Activated naive CD4-positive, alpha-beta T cell treated with anti-CD3 and anti-CD28 coated beads, Interleukin-2, amount 50 U/mL, for 24 hours (primary cell): ENCODE measurements around the gene BAX.
"Not testable (repeated sequence)": the region's sequence is repeated elsewhere in the genome, so short reads cannot be mapped to it uniquely, and the experiment has no call there.

Experiments
- H3K27ac Mint-ChIP-seq: one replicate; pipeline ENCODE4 v1.8.0; 2021; ENCODE audit warnings: mild to moderate bottlenecking, mixed read lengths
- H3K27me3 Mint-ChIP-seq: one replicate; pipeline ENCODE4 v1.8.0; 2021; ENCODE audit warnings: mixed read lengths
- H3K36me3 Mint-ChIP-seq: one replicate; pipeline ENCODE4 v1.8.0; 2021; ENCODE audit warnings: mixed read lengths
- H3K4me1 Mint-ChIP-seq: one replicate; pipeline ENCODE4 v1.8.0; 2021; ENCODE audit warnings: mixed read lengths
- H3K4me3 Mint-ChIP-seq: one replicate; pipeline ENCODE4 v1.8.0; 2021; ENCODE audit warnings: mild to moderate bottlenecking, mixed read lengths
- H3K9me3 Mint-ChIP-seq: one replicate; pipeline ENCODE4 v1.8.0; 2021; ENCODE audit warnings: mixed read lengths

BAX gene

DNA sequence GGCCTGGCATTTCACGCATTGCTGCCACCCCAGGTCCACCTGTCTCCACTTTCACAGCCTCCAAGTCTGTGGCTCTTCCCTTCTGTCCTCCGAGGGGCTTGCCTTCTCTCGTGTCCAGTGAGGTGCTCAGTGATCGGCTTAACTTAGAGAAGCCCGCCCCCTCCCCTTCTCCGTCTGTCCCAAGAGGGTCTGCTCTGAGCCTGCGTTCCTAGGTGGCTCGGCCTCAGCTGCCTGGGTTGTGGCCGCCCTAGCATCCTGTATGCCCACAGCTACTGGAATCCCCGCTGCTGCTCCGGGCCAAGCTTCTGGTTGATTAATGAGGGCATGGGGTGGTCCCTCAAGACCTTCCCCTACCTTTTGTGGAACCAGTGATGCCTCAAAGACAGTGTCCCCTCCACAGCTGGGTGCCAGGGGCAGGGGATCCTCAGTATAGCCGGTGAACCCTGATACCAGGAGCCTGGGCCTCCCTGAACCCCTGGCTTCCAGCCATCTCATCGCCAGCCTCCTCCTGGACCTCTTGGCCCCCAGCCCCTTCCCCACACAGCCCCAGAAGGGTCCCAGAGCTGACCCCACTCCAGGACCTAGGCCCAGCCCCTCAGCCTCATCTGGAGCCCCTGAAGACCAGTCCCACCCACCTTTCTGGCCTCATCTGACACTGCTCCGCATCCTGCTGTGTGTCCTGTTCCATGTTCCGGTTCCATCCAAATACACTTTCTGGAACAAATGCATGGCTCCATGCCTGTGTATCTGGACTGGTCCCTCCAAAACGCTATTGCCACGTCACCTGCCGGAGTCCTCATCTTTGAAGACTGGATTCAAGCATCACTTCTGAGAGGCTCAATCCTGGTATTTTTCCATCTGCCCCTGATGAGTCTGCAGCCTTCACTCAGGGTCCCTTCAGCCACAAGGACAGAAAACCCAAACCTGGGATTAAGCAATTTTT lies 31.9 kb upstream of the BAX start:
- Mint-ChIP-seq H3K27me3 (no peaks in the 10 kb centered on the region), H3K27ac (no peak overlapping the region), H3K36me3 (peaks cover 4% of the 10 kb centered on the region), H3K4me1 (peaks cover 9% of the 10 kb centered on the region), H3K9me3 (no peaks in the 10 kb centered on the region), H3K4me3 (no peak overlapping the region)

DNA sequence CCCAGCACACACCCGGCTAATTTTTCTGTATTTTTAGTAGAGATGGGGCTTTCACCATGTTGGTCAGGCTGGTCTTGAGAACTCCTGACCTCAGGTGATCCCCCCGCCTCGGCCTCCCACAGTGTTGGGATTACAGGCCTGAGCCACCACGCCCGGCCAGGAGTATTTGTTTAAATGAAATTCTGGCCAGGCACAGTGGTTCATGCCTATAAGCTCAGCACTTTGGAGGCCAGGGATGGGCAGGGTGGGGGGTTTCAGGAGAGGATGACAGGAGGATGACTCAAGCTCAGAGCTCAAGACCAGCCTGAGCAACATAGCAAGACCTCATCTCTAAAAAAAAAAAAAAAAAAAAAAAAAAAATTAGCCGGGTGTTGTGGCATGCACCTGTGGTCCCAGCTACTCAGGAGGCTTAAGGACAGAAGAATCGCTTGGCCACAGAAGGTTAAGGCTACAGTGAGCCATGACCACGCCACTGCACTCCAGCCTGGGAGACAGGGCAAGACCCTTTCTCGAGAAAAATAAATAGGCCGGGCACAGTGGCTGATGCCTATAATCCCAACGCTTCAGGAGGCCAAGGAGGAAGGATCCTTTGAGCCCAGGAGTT lies 29.3 kb upstream of the BAX start:
- Mint-ChIP-seq H3K27me3 (no peaks in the 10 kb centered on the region), H3K4me3 (no peak overlapping the region), H3K4me1 (peaks cover 9% of the 10 kb centered on the region), H3K36me3 (peaks cover 2% of the 10 kb centered on the region), H3K27ac (no peak overlapping the region), H3K9me3 (no peaks in the 10 kb centered on the region)

DNA sequence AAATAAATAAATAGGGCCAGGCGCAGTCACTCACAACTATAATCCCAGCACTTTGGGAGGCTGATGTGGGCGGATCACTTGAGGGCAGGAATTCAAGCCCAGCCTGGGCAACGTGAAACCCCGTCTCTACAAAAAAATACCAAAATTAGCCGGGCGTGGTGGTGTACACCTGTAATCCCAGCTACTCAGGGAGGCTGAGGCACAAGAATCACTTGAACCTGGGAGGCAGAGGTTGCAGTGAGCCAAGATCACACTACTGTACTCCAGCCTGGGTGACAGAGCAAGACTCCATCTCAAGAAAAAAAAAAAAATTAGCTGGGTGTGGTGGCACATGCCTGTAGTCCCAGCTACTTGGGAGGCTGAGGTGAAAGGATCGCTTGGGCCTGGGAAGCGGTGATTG lies 28.8 kb upstream of the BAX start:
- not testable (repeated sequence) for H3K27me3 Mint-ChIP-seq, H3K27ac Mint-ChIP-seq, H3K4me1 Mint-ChIP-seq

DNA sequence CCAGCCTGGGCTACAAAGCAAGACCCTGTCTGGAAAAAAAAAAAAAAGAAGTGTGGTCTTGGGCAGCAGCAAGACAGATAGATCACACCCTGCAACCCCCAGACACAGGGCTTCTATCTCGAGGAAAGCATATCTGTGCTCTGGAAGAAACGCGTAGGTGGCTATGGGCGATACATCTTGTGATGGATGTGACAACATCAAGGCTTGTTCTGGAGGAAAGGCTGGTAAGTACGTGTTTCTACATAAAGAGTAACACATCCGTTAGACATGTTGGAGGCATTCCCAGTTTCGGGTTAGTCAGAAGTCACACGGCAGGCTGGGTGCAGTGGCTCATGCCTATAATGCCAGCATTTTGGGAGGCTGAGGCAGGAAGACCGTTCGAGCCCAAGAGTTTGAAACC lies 27.8 kb upstream of the BAX start:
- Mint-ChIP-seq H3K27me3 (no peaks in the 10 kb centered on the region), H3K36me3 (peaks cover 2% of the 10 kb centered on the region), H3K4me3 (peak overlapping the region; percentile 52), H3K4me1 (peaks cover 9% of the 10 kb centered on the region), H3K27ac (no peak overlapping the region), H3K9me3 (no peaks in the 10 kb centered on the region)

More for the DNA sequence above, 28.8 kb upstream of the BAX start:
- H3K9me3 Mint-ChIP-seq, H3K4me3 Mint-ChIP-seq, H3K36me3 Mint-ChIP-seq: not testable (repeated sequence)

DNA sequence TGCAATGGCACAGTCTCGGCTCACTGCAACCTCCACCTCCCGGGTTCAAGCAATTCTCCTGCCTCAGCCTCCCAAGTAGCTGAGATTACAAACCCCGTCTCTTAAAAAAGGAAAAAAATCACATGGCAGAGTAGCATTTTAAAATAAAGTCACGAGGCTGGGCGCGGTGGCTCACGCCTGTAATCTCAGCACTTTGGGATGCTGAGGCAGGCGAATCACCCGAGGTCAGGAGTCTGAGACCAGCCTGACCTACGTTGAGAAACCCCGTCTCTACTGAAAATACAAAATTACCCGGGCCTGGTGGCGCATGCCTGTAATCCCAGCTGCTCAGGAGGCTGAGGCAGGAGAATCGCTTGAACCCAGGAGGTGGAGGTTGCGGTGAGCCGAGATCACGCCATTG lies 27.0 kb upstream of the BAX start:
- not testable (repeated sequence) for H3K9me3 Mint-ChIP-seq, H3K4me1 Mint-ChIP-seq, H3K27ac Mint-ChIP-seq, H3K36me3 Mint-ChIP-seq, H3K4me3 Mint-ChIP-seq, H3K27me3 Mint-ChIP-seq

DNA sequence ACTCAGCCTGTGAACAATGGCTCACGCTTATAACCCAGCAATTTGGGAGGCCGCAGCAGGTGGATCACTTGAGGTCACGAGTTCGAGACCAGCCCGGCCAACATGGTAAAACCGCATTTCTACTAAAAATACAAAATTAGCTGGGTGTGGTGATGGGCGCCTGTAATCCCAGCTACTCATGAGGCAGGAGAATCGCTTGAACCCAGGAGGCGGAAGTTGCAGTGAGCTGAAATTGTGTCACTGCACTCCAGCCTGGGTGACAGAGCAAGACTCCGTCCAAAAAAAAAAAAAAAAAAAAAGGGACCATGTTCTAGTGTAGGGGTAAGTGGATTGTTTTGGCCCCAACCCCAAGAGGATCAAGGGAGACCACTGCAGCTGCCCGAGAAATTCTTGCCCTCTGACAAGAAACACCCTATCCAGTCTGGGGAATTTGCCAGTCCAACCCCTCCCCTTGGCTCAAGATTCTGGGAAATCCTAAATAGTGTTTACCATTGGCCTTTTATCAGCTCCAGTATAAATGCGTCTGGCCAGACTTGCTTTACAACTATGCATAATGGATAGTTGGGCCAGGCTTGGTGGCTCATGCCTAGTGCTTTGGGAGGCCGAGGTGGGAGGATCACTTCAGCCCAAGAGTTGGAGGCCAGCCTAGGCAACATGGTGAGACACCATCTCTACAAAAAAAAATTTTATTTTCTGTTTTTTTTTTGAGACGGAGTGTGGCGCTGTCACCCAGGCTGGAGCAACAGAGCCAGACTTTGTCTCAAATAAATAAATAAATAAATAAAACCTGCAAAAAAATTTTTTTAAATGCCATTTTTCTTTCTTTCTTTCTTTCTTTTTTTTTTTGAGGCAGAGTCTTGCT lies 26.3 kb upstream of the BAX start:
- Mint-ChIP-seq H3K27me3 (no peaks in the 10 kb centered on the region), H3K9me3 (no peaks in the 10 kb centered on the region), H3K4me3 (no peak overlapping the region)

DNA sequence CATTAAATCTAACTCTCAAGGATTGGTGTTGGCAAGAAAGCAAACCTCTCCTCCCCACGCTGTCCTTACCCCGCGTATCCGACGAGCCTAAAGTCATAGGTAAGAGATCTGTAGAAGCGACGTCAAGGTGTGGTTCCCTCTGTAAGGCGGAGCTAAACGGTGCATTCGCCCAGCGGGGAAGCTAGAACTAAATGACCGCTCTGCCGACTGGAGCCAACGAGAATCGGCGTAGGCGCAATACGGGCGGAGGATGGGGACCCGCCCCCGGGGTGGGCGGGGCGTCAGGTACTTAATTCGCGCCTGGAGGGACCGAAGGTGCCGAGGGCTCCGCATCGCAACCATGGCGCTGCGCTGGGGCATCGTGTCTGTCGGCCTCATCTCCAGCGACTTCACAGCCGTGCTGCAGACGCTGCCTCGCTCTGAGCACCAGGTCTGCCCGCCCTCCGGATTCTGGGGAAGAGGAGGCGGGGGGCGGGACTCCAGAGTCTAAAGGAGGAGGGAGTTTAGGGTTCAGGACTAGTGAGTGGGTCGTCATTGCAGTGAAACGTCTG lies 21.2 kb upstream of the BAX start, which contains the start of gene DHDH:
Gene DHDH (plus strand): TSS at position 318 of the 551 bp plus-strand sequence. CDS start 23 bp downstream, at position 341.
- H3K9me3 Mint-ChIP-seq: no peaks in the 10 kb centered on the region
- no peaks in the 10 kb centered on the region for H3K27me3 Mint-ChIP-seq
- H3K27ac Mint-ChIP-seq: no peak within 1 kb of the TSS
- peak within 1 kb of the TSS; percentile 89 for H3K4me3 Mint-ChIP-seq
- H3K36me3 Mint-ChIP-seq: peaks cover 3% of the 10 kb centered on the region
- peaks cover 15% of the 10 kb centered on the region for H3K4me1 Mint-ChIP-seq

More for the DNA sequence above, 26.3 kb upstream of the BAX start:
- Mint-ChIP-seq H3K4me1 (peaks cover 14% of the 10 kb centered on the region), H3K36me3 (no peaks in the 10 kb centered on the region), H3K27ac (no peak overlapping the region)

DNA sequence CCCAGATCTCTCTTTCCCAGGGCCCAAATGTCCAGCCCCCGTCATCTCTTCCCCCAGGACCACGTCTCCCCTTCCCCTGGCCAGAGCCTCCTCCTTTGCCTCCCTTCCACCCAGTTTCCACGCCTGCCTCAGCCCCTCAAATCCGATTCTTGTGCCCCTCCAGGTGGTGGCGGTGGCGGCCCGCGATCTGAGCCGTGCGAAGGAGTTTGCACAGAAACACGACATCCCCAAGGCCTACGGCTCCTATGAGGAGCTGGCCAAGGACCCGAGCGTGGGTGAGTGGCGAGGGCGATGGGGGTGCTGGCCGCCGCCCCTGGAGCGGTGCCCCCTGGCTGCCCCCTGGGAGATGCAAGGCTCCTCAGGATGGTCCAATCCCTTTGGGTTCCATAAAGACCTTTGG lies 19.8 kb upstream of the BAX start:
- Mint-ChIP-seq H3K9me3 (no peaks in the 10 kb centered on the region), H3K4me1 (peaks cover 15% of the 10 kb centered on the region), H3K4me3 (no peak overlapping the region), H3K27ac (peak overlapping the region; percentile 77), H3K27me3 (no peaks in the 10 kb centered on the region), H3K36me3 (peaks cover 10% of the 10 kb centered on the region)

DNA sequence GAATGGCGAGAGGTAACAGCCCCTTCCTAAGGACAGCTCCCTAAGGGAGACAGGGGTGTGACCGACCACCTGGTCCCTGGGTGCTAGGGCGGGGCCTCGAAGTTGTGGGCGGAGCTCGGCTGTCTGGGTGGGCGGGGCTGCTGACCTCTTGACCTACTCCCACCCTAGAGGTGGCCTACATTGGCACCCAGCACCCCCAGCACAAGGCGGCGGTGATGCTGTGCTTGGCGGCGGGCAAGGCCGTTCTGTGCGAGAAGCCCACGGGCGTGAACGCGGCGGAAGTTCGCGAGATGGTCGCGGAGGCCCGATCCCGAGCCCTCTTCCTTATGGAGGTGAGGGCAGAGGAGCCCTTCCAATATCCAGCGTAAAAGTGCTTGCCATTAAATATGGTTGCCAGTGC lies 18.8 kb upstream of the BAX start:
- Mint-ChIP-seq H3K36me3 (peaks cover 13% of the 10 kb centered on the region), H3K27me3 (no peaks in the 10 kb centered on the region), H3K4me3 (no peak overlapping the region), H3K4me1 (peaks cover 15% of the 10 kb centered on the region), H3K27ac (no peak overlapping the region), H3K9me3 (no peaks in the 10 kb centered on the region)

DNA sequence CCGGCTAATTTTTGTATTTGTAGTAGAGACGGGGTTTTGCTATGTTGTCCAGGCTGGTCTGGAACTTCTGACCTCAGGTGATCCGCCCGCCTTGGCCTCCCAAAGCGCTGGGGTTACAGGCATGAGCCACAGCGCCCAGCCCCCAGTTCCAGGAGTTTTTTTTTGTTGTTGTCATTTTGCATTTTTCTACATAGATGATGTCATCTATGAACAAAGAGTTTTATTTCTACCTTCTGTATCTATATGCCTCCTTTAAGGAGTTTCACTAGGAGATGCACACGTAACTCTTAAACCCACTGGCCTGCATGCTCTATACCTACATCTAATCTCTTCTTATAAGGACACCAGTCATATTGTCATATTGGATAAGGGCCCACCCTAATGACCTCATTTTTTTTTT lies 16.4 kb upstream of the BAX start:
- no peak overlapping the region for H3K27ac Mint-ChIP-seq
- no peaks in the 10 kb centered on the region for H3K9me3 Mint-ChIP-seq
- peaks cover 12% of the 10 kb centered on the region for H3K4me1 Mint-ChIP-seq
- peaks cover 13% of the 10 kb centered on the region for H3K36me3 Mint-ChIP-seq
- no peak overlapping the region for H3K4me3 Mint-ChIP-seq
- H3K27me3 Mint-ChIP-seq: no peaks in the 10 kb centered on the region

DNA sequence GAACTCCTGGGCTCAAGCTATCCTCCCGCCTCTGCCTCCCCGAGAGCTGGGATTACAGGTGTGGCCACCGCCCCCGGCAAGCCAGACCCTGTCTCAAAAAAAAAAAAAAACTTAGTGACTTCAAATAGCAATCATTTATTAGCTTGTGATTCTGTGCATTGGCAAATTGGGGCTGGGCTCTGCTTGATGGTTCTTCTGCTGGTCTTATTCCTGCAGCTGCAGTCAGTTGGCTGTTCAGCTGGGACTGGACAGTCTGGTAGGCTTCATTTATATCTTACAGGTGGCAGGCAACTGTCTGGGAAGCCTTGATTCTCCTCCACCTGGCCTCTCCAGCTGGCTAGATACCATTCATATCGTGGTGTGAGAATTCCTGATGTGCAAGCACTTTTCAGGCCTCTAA lies 13.8 kb upstream of the BAX start:
- Mint-ChIP-seq H3K4me1 (no peaks in the 10 kb centered on the region), H3K9me3 (no peaks in the 10 kb centered on the region), H3K4me3 (no peak overlapping the region), H3K27ac (no peak overlapping the region), H3K27me3 (no peaks in the 10 kb centered on the region), H3K36me3 (peaks cover 13% of the 10 kb centered on the region)

DNA sequence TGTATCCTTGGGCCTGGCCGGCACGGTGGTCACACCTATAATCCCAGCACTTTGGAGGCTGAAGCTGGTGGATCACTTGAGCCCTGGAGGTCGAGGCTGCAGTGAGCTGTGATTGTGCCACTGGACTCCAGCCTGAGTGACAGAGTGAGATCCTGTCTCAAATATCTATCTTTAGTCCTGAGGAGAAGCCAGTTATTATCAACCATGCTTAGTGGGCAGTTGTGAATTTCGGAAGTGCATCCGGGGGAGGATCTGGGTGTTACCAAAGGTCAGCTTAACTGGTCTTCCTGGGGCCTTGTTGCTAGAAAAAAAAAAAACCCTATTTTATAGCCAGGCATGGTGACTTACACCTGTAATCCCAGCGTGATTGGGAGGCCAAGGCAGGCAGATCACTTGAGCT lies 11.6 kb upstream of the BAX start:
- H3K27ac Mint-ChIP-seq: no peak overlapping the region
- no peaks in the 10 kb centered on the region for H3K27me3 Mint-ChIP-seq
- no peaks in the 10 kb centered on the region for H3K9me3 Mint-ChIP-seq
- no peak overlapping the region for H3K4me3 Mint-ChIP-seq
- H3K36me3 Mint-ChIP-seq: peaks cover 12% of the 10 kb centered on the region
- no peaks in the 10 kb centered on the region for H3K4me1 Mint-ChIP-seq

DNA sequence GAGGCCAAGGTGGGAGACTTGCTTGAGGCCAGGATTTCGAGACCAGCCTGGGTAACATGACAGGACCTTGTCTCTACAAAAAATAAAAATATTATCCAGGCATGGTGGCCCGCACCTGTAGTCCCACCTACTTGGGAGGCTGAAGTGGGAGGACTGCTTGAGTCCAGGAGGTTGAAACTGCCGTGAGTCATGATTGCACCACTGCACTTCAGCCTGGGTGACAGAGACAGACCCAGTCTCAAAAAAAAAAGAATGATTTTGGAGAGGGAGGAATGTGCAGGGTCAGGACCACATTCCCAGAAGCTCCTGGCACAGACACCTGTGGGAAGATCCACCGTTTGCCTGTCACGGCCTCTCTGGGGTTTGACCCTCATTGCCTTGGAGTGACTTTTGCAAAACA lies 9.3 kb upstream of the BAX start:
- Mint-ChIP-seq H3K4me3 (no peak overlapping the region), H3K27ac (no peak overlapping the region), H3K4me1 (no peaks in the 10 kb centered on the region)

DNA sequence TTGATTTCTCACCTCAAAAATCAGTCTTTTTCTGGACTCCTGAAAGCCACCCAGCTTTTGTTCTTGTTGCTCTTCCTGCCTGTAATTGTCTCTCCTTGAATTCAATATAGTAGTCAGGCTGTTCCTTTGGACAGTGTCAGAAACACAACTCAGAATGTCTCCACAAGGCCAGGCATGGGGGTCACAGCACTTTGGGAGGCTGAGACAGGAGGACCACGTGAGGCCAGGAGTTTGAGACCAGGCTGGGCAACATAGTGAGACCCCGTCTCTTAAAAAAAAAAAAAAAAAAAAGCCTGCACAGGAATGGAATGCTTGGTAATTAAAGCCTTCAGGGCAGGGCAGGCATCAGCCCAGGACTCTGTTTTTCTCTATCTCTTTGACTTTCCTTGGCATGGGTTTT lies 8.9 kb upstream of the BAX start:
- no peaks in the 10 kb centered on the region for H3K9me3 Mint-ChIP-seq
- no peaks in the 10 kb centered on the region for H3K27me3 Mint-ChIP-seq
- no peaks in the 10 kb centered on the region for H3K4me1 Mint-ChIP-seq
- H3K36me3 Mint-ChIP-seq: no peaks in the 10 kb centered on the region
- H3K27ac Mint-ChIP-seq: no peak overlapping the region
- H3K4me3 Mint-ChIP-seq: no peak overlapping the region

More for the DNA sequence above, 9.3 kb upstream of the BAX start:
- Mint-ChIP-seq H3K9me3 (no peaks in the 10 kb centered on the region), H3K36me3 (peaks cover 2% of the 10 kb centered on the region), H3K27me3 (no peaks in the 10 kb centered on the region)

DNA sequence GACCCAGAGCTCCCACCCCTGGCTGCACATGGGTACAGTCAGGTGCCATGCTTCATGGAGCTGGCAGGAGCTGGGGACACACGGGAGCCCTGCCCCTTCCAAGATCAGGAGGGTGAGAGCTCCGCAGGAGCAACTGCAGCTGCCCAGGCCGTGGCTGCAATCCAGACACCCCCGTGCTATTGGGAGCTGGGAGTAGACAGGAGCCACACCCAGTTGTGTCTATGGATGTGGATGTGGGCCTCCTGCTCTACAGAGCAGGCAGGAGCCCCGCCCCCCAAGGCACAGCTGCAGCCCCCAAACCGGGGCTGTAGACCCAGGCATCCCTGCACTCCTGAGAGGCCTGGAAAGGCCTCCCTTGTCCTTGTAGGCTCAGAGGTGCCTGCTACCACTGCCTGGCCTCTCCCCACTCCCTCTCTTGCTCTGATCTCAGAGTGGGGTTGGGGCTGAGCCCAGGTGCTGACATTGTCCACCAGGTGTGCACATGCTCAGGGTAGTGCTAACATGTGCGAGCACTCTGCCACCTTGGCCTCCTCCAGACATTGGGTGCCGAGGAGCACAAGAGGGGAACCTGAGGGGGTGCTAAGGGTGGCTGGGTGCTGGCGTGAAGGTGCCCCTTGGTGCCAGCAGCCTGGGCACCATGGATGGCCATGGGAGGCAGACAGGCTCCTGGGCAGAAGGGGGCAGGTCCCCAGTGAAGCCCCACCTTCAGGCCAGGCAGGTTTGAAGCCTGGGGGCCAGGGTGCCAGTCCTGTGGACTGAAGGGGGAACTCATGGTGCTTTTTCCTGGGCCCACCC lies 8.0 kb upstream of the BAX start:
- H3K27me3 Mint-ChIP-seq: no peaks in the 10 kb centered on the region
- H3K27ac Mint-ChIP-seq: no peak overlapping the region
- no peaks in the 10 kb centered on the region for H3K4me1 Mint-ChIP-seq
- H3K9me3 Mint-ChIP-seq: no peaks in the 10 kb centered on the region
- H3K36me3 Mint-ChIP-seq: no peaks in the 10 kb centered on the region
- H3K4me3 Mint-ChIP-seq: no peak overlapping the region
